HG02571 (cell line): ENCODE data around the gene SASH1.
"Not testable (repeated sequence)": the region's sequence is repeated elsewhere in the genome, so short reads cannot be mapped to it uniquely, and the experiment has no call there.

Source experiments
- ATAC-seq: cut with Tn5 transposase; IDR thresholded peaks from one replicate; pipeline ENCODE4 v1.9.1; 2021; ENCODE audit warnings: mild to moderate bottlenecking, moderate library complexity; ENCODE audit not compliant: unreplicated experiment

The SASH1 gene

DNA sequence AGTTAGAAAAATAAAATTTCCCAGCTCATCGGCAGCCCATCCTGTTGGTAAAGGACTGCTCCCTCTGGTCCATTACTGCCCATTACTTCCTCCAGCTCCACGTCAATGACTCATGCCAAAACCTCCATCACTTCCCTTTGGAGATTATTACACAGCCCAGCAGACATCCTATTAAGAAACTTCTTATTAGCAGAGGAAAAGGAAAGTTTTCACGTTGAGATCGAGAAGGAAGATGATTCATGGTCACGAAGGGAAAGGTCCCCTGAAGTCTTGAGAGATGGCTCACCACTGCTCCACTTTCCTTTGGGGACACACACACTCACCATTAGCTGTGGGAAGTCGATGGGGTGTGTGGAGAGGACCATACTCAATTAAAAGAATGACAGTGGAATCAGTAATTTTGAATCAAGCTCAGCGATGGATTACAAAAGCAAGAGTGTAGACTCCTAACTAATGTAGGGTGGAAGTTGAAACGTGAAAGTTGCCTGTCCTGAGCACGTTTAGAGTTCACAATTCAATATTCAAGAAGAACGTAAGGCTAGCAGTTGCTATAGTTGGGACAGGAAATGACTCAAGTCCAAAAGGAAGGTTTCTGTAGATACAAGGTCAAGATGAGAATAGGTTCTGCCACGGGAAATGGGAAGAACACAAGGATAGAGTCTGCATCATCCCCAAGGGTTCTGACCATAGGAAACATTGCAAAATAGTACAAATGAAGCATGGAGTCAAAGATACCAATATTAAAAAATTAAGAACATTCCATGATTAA lies 21.6 kb downstream of the SASH1 start:
- ATAC-seq, result no peak

DNA sequence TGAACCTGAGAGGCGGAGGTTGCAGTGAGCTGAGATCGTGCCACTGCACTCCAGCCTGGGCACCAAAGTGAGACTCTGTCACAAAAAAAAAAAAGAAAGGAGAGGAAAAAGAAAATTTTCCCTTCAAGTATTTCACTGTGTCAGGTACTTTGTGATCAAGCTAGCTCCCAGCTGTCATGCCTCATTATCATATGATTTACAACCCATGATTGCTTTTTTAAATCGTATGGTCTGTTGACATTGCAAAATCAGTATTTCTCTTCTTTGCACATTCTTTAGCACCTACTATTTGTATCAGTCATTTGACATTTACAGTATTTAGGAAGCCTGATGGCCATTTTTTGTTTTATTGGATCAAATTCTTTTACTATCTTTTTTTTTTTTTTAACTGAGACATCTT lies 22.4 kb downstream of the SASH1 start:
- no peak for ATAC-seq

DNA sequence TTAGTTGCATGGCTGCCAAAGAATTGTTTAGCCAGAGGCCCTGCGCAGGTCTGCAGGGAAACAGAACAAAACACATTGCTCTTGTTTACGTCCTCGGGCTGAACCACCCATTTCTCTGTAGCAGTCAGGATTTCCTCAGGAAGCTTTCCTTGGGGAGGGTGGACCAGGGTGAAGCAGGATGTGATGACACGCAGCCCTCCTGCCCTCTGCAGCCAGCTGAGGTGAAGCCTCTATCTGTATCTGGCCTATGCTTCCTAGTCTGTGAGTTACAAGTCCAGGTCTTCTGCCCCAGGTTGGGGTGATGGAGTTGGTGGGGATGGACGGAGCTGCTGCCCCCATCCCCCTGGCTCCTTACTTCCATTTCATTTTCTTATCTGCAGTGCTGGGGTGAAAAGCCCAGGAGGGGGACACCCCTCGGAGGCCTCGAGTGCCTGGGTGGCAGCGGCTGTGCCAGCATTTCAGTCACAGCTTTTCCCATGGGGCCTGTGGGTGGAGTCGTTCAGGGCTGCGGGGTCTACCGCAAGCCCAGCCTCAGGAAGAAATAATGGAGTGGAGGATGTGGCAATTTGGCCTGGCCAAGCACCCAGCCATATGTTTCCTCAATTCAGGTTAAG lies 24.9 kb downstream of the SASH1 start:
- no peak for ATAC-seq

DNA sequence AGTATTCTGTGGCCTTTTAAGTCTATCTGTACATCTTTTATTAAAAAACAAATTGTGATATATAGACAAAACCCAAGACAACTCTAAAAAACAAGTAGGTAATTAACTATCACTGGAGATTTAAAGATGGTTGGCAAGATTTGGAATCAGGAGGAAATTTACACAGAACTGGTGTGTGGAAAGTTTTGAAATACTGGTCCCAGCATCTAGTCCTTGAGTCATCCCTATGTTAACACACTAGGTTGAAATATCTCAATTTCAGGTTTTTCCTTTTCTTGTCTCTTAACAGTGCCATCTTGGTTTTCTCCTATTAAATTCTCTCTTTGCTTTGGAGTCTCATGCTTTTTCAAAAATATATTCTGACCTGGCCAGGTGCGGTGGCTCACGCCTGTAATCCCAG lies 27.5 kb downstream of the SASH1 start:
- no peak for ATAC-seq

DNA sequence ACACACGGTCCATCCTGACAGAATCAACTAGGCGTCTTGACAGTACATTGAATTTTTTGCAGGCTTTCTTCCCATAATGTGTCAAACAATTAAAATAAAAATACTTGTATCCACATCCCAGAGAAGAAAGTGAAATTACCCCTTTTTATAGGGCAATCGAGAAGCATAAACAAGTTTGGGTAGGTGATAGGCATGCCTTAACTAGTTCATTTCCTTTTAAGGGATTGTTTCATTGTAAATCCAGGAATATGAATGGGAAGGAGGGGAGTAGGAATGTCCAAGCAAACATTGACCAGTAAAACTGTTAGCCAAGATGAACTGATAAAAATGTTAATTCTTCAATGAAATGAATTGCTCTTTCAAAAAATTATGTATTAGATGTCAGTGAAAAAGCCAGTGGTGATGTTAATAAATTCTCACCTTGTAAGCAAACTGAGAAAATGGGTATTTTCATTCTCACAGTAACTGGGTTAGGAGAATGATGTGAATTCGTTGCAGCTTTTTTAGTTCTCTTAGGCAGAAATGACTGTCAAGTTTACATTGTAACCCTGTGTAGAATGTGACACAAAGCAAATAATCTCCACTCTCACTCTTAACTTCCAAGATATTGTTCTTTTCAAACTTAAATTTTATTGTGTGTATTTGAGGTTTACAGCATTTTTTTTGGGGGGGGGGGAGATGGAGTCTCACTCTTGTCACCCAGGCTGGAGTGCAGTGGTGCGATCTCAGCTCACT lies 31.6 kb downstream of the SASH1 start:
- no peak for ATAC-seq

DNA sequence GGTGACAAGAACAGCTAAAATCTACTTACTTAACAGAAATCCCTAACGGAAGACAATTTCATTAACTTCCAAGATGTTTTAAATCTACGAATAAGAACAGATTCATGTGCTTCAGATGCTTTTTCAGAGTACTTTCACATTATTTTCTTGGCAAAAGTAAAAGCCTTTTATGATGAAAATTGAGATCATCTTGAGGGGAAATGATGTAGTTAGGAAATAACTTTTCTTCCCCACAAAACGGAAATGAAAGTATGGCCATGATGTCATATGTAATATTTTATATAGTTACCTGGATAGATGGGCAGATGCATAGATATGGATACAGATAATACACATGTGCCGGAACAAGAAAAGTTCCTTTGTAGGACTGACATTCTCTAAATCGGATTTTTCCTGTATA lies 32.8 kb downstream of the SASH1 start:
- no peak for ATAC-seq

DNA sequence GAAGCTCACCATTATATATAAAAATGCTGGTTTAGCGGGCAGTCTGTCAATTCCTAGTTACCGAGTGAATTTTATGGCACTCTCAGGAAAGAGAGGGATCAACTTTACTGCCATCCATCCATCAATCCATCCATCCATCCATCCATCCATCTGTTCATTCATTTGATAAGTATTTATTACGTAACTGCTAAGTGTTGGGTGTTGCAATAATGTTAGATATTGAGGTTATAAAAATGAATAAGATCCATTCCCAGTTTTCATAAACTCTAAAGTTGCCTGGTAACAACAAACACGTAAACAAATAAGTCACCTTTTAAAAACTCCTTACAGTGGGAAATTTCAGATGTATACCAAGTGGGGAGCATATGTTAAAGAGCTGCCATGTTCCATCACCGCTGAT lies 36.8 kb downstream of the SASH1 start:
- no peak for ATAC-seq

DNA sequence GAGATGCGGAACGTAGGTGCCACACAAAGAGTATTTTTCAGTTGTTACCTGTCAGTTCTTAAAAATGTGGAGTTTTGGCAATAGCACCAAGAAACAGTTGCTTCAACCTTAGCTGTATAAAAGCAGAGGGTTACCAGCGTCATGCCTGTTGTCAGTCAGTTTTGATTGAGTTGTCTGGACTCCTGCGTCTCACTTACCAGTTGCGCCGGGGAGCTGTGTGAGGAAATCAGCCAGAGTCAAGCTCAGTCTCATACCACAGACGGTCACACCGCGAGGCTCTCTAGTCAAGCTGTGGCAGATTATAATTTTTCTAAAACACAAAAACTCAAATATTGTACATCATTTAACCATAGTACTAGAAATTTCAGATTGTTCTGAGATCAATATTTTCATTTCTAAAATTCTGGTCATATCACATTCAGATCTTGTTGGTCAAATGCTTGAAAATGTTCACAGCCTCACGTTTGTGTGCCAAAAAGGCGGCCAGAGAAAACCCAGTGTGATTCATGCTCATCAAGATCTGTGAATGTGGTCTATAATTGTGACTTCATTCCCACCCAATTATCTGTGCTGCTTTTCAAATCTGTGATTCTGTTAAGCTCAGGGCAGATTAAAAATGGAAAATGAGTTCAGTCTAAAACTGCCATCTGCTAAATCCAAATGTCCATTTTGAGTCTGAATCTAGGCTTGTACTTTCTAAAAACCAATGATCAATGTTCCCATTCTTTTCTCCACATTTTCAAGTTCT lies 37.5 kb downstream of the SASH1 start:
- no peak for ATAC-seq

DNA sequence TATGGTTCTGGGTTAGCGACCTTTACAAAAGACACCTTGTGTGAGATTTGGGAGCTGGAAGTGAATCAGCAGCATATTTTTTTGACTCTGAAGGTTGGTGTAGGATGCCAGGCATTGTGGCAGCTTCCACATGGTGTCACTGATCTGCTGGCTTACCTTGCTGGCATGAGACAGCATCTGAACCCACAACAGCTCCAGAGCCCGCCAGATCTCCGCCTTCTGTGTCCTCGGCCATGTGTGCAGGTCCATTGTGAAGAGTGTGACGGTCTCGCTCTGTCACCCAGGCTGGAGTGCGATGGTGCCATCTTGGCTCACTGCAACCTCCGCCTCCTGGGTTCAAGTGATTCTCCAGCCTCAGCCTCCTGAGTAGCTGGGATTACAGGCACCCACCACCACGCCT lies 39.4 kb downstream of the SASH1 start:
- not testable (repeated sequence) for ATAC-seq

DNA sequence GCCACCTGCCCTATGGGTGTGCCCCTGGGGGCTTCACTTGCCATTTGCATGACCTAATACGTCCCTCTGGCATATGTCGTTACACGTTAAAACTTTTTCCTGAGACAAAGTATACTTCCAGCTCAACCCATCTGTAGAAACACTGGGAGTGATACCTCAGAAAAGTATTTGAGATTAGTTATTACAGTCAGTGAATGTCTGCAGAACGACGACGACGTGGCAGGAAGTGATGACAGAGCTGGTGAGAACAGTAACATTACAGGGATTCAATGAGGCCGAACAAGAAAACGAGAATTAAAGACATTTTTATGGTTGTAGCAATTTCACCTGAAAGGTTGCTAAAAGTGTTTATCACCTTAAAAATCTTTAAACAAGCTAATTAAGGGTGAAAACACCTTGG lies 40.2 kb downstream of the SASH1 start:
- no peak for ATAC-seq

DNA sequence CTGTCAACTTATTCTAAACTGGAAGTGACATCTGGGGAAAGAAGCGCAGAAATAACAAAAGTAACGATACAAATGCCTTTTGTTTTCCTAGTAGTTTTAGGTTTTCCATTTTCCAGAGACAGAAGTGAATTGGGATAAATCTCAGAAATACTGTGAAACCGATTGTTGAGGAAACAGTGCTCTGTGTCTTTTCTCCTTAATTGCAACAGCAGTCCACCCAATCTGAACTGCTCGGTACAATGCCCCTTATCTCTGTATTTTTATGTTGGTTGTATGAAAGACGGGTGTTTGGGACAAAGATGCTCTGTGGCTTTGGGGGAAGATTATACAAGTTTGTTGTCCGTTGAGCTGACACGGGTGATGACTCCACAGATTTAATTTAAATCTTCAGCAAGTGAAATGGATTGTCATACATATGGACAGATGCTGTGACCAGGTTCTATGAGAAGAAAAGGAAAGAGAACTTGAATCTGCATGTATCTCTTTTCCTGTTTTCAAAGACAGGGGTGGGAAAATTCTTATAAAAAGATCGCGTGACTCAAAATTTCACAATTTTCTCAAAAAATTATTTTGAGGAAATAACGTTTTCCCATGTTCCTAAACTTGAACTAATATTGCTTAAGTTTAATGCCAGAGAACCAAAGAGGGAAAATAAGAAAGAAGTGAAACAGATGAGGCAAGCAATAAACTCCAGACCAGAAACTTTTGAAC lies 41.2 kb downstream of the SASH1 start:
- no peak for ATAC-seq

DNA sequence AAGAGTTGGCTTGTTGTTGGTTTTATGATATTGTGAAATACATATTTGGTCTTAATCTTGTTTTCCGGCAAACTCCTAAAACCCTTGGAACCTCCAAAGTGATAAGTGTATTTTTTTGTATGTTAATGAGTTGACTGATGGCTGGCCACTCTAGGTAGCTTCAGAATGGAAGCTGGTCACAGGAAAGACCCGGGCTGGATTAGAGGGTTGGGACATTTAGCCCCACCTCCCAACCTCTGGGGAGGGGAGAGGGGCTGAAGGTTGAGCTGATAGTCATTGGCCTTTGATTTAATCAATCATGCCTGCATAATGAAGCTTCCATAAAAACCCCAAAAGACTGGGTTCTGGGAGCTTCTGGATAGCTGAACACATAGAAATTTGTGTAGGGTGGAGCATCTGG lies 42.7 kb downstream of the SASH1 start:
- no peak for ATAC-seq

DNA sequence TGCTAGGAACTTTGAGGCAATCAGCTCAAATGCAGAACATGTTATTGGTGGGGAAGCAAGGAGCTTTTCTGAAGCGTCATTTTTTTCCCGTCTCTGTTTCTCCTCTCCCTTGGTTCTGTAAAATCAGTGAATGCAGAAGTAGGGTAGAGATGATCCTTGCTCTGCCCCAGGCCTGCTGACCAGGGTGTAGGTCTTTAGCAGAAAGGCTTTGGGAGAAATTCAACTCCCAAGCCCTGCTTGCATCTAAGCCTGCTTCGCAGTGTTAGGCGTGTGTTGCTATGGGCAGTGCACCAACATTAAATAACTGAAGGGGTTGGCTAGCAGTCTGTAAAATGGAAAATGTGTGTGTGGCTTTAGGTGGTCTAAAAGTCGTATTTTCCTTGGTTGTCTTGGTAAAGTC lies 45.9 kb downstream of the SASH1 start:
- ATAC-seq, result no peak

DNA sequence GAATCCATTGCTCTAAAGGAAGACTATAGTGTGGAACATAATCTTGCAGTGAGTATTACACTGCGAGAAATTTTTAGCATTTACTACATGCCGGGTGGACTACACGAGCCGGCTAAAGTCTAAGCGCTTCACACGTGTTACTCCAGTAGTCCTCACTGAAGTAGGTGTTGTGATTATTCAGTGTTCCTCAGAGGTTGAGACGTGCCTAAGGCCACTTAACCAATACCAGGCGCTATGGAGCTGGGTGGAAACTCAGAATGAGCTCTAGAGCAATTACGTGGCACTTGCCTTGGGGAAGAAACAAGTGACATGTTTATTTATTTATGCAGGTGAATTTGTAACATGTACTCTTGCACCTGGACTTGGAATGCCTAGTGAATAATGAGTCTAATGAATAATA lies 46.4 kb downstream of the SASH1 start:
- ATAC-seq, result no peak

DNA sequence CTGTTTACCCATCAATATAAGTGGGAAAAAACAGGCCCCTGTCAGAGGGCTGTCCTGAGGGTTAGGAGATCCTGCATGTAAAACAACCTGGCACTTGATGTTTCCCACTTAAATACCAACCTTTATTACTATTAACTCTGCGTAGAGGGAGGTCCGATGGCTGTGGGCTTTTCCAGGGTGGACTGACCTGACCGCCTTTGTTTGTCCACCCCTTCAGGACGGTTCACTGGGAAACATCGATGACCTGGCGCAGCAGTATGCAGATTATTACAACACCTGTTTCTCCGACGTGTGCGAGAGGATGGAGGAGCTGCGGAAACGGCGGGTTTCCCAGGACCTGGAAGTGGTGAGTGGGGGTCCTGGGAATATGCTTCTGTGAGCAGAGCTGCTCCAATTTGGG lies 47.3 kb downstream of the SASH1 start:
- no peak for ATAC-seq

DNA sequence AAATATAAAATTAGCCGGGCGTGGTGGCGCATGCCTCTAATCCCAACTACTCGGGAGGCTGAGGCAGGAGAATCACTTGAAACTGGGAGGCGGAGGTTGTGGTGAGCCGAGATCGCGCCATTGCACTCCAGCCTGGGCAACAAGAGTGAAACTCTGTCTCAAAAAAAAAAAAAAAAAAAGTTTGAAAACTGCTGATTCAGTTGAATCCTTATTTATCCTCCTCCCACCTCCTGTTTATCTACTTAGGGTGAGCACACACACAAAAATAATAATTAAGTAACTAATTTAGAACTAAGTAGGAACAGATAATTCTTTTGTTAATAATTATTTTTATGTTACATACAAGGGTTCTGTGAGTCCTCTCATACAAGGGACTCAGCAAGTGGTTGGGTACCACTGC lies 49.5 kb downstream of the SASH1 start:
- ATAC-seq, result not testable (repeated sequence)

DNA sequence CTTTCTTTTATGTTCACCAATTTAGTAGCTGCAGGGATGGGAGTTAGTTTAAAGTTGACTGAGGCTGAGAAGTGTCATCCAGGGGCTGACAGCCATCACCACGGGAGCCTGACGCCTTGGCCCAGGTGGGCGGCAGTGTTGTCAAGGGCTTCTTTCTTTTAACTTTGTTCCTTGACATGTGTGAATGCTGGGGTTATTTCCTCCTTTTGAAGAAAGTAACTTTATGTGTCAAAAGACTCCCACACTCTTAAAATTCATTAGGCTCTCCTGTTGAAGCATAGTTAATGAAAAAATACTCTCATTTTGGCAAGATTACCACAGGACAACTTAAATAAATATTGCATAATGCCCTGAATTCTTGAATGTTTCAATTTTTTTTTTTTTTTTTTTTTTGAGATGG lies 50.0 kb downstream of the SASH1 start:
- no peak for ATAC-seq

DNA sequence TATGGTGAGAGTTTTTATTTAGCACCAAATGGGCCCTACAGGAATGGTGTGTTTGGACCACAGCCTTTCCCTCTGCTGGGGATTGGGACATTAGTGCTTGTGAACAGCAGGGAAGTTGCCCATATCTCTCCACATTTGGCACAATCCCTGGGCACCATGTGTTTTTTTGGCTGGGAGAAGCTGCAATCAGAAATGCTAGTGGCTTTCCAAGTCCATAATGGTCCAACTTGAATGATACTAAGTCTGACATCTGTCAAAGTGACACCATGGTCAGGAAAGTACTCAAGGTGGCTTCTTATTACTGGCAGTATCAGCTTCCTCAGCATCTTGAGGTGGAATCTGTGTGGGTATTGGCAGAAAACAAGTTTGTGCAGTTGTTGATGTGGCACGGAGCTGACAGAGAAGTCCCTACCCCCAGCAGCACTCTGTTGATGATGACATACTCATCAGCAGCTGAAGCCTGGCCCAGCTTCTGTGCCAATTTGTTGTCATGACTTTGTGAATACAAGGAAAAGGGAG lies 53.0 kb downstream of the SASH1 start:
- no peak for ATAC-seq

DNA sequence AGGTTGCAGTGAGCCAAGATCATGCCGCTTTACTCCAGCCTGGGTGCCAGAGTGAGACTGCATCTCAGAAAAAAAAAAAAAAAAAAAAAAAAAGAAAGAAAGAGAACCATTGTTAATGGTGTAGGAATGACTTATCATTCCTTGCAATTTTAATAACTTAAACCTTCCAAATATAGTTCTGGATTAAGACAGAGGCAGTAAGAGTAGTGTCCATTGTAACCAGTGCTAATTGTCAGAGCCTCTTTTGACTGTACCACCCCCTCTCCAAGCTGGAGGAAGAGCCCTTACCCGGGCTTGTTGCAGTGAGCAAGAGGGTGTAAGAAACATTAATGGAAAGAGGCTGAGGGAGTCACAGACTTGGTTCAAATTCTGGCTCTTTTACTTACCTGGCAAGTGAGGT lies 53.8 kb downstream of the SASH1 start:
- ATAC-seq, result no peak

DNA sequence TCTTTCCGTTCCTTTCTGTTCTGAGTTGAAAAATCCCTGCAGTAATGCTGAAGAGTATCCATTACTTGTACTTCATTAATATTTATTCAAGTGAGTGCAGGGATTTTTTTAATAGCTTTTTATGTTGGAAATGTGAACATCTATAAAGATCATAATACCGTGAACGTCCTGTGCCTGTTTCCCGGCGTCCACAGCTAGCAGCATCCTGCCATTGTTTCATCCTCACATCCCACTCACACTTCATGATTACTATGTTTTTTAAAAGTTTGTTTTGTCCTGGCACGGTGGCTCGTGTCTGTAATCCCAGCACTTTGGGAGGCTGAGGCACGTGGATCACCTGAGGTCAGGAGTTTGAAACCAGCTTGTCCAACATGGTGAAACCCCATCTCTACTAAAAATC lies 54.3 kb downstream of the SASH1 start:
- no peak for ATAC-seq

DNA sequence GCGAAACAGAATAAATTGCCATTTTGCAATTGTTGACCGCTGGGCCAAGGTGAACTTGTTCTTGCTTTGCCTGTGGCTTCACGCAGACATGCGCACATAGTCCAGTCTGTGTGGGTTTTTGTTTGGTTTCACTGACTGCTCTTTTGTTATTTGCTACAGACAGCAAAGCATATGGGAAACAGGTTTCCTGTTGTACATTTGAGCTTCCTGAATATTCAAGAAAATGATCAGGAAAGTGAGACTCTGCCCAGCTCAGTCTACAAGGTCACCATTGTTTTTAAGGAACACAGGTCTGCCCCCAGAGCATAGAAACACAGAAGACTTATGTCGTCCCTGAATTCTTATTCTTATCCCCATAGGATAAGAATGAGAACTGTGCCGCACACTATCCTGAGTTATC lies 55.6 kb downstream of the SASH1 start:
- no peak for ATAC-seq
